Inflammatory macrophage treated with lipopolysaccharide for 1 hour (primary cell): ENCODE data around the gene SLC26A5.
A peak's percentile ranks its signal among the peaks of the same experiment; 100 is the strongest.

Source experiments
- DNase-seq, 2 donors: peaks; one replicate each; pipeline ENCODE4 v3.0.0-alpha.2; 2020 to 2022

The SLC26A5 gene

GRCh38 chr7:103347507-103348267 lies 98.3 kb downstream of the SLC26A5 start, which contains the start of gene PSMC2:
PSMC2 (plus strand) TSS chr7:103347643; CDS start chr7:103347712, 69 bp downstream.
- DNase-seq, result peak; percentile 82 to 89

GRCh38 chr7:103346396-103346795 lies 99.6 kb downstream of the SLC26A5 start:
- no peak for DNase-seq

- peak; percentile 85 to 91 for DNase-seq
These were observed 101.4 kb downstream of the SLC26A5 start, which contains the start of gene DNAJC2 for GRCh38 chr7:103344453-103345149. DNAJC2 (minus strand) TSS chr7:103344767; CDS start chr7:103344622, 145 bp downstream.

GRCh38 chr7:103343758-103344452 lies 102.1 kb downstream of the SLC26A5 start:
- DNase-seq, result peak; percentile 26 to 33

GRCh38 chr7:103343332-103343731 lies 102.7 kb downstream of the SLC26A5 start:
- no peak for DNase-seq

GRCh38 chr7:103341466-103341865 lies 104.5 kb downstream of the SLC26A5 start:
- DNase-seq, result no peak

GRCh38 chr7:103338864-103339263 lies 107.1 kb downstream of the SLC26A5 start:
- no peak for DNase-seq

GRCh38 chr7:103336761-103337160 lies 109.2 kb downstream of the SLC26A5 start:
- DNase-seq, result peak; percentile 39 to 51

GRCh38 chr7:103325744-103326143 lies 120.3 kb downstream of the SLC26A5 start:
- DNase-seq, result no peak
